Ishikawa (cell line): ENCODE data around the gene SORCS3.
A peak's percentile ranks its signal among the peaks of the same experiment; 100 is the strongest.

Experiments
- CEBPB ChIP-seq: IDR thresholded peaks from 2 replicates; pipeline ENCODE4 v1.6.1; 2012
- CREB1 ChIP-seq: IDR thresholded peaks from 2 replicates; pipeline ENCODE4 v1.6.1; 2012; ENCODE audit warnings: low read depth
- EGR1 ChIP-seq: IDR thresholded peaks from 2 replicates; pipeline ENCODE4 v1.6.1; 2012
- EP300 ChIP-seq: IDR thresholded peaks from 2 replicates; pipeline ENCODE4 v1.6.1; 2012; ENCODE audit warnings: borderline replicate concordance
- FOXM1 ChIP-seq: IDR thresholded peaks from 2 replicates; pipeline ENCODE4 v1.6.1; 2012; ENCODE audit warnings: low read depth, borderline replicate concordance
- MAX ChIP-seq: IDR thresholded peaks from 2 replicates; pipeline ENCODE4 v1.6.1; 2012
- NFIC ChIP-seq: IDR thresholded peaks from 2 replicates; pipeline ENCODE4 v1.6.1; 2012
- RAD21 ChIP-seq: IDR thresholded peaks from 2 replicates; pipeline ENCODE4 v1.6.1; 2012; ENCODE audit warnings: low read depth
- REST ChIP-seq: IDR thresholded peaks from 2 replicates; pipeline ENCODE4 v1.6.1; 2012; ENCODE audit warnings: low read depth, mild to moderate bottlenecking
- TAF1 ChIP-seq: IDR thresholded peaks from 2 replicates; pipeline ENCODE4 v1.6.1; 2012; ENCODE audit warnings: low read depth, mild to moderate bottlenecking
- TCF12 ChIP-seq: IDR thresholded peaks from 2 replicates; pipeline ENCODE4 v1.6.1; 2012; ENCODE audit warnings: low read depth
- TEAD4 ChIP-seq: IDR thresholded peaks from 2 replicates; pipeline ENCODE4 v1.6.1; 2012
- YY1 ChIP-seq: IDR thresholded peaks from 2 replicates; pipeline ENCODE4 v1.6.1; 2012; ENCODE audit warnings: low read depth
- ZBTB7A ChIP-seq: IDR thresholded peaks from 2 replicates; pipeline ENCODE4 v1.6.1; 2012; ENCODE audit warnings: low read depth
- TF ChIP-seq, protein P1 (sequence below): IDR thresholded peaks from 2 replicates; pipeline ENCODE4 v1.6.1; 2012

The SORCS3 gene

GRCh38 chr10:104750291-104750690, 109.2 kb downstream of the SORCS3 start:
- TF ChIP-seq TAF1 (no peak), YY1 (no peak), EGR1 (no peak), REST (peak; percentile 80), NFIC (no peak), ZBTB7A (no peak)
- TF ChIP-seq, protein P1, sequence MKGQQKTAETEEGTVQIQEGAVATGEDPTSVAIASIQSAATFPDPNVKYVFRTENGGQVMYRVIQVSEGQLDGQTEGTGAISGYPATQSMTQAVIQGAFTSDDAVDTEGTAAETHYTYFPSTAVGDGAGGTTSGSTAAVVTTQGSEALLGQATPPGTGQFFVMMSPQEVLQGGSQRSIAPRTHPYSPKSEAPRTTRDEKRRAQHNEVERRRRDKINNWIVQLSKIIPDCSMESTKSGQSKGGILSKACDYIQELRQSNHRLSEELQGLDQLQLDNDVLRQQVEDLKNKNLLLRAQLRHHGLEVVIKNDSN, result no peak

DNA sequence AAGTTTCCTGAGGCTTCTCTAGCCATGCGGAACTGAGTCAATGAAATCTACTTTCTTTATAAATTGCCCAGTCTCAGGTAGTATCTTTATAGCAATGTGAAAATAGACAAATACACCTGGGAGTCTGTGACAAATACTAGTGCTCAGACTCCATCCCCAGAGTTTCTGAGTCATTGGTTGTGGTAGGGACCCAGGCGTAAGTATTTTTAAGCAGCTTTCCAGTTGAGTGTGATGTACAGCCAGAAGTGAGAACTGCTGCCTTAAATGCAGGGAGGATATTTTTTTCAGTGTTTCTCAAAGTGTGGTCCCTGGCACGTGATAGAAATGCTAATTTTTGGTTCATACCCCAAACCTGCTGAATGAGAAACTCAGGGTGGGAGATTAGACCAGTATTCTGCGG, 121.7 kb downstream of the SORCS3 start:
- TF ChIP-seq MAX (no peak), RAD21 (no peak), TEAD4 (no peak), REST (no peak), EGR1 (no peak), TAF1 (no peak), FOXM1 (no peak), CREB1 (no peak), TCF12 (no peak), CEBPB (no peak), EP300 (no peak), ZBTB7A (no peak), YY1 (no peak), NFIC (no peak)

- TF ChIP-seq TCF12 (no peak), EP300 (no peak), RAD21 (no peak), NFIC (no peak)
- TF ChIP-seq, protein P1, result no peak
Measured at GRCh38 chr10:104766341-104766740, 125.3 kb downstream of the SORCS3 start.

DNA sequence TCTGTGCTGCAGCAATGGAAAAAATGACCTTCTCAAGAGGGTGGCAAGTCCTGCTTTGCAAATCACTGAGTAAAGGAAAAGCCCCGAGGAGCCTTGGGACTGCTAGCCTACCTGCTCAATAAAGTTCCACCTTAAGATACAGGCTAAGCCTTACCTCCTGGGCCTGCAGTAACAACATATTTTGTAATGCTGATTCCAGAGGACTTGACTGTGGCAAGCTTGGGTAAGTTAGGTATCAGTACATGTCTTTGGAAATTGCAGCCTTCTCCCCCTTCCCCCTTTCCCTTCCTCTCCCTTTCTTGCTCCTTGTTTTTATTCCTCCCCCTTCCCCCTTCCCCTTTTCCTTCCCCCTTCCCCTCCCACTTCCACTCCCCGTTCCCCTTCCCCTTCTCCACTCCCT, 126.2 kb downstream of the SORCS3 start:
- no peak for TF ChIP-seq RAD21
- no peak for TF ChIP-seq MAX
- TF ChIP-seq YY1, result no peak
- TF ChIP-seq CEBPB, result no peak
- no peak for TF ChIP-seq REST
- TF ChIP-seq FOXM1, result no peak
- no peak for TF ChIP-seq ZBTB7A
- no peak for TF ChIP-seq EGR1
- TF ChIP-seq, protein P1, result no peak
- TF ChIP-seq NFIC, result no peak
- no peak for TF ChIP-seq EP300
- TF ChIP-seq TCF12, result no peak
- TF ChIP-seq TAF1, result no peak
- no peak for TF ChIP-seq CREB1
- TF ChIP-seq TEAD4, result no peak

DNA sequence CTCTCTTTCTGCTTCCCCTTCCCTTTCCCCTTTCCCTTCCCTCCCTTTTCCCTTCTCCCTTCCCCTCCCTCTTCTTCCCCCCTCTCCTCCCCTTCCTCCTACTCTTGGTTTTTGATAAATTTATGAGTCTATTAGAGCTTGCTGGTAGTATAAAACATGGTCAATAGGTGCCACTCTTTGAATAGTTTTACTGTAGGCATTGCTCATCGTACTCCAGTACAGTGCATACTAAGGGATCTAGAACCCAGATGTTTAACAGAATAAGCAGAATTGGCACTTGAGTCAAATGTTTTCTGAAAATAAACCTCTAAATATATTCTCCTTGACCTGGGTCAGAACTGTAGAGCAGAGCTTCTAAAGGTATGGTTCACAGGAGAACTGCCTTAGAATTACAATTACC, 126.7 kb downstream of the SORCS3 start:
- TF ChIP-seq EGR1, result no peak
- peak; percentile 28; the same call in 1 of the 2 replicates for TF ChIP-seq RAD21
- TF ChIP-seq REST, result no peak
- no peak for TF ChIP-seq TCF12
